ENCODE measurements around the gene TRDN.

The TRDN gene

DNA sequence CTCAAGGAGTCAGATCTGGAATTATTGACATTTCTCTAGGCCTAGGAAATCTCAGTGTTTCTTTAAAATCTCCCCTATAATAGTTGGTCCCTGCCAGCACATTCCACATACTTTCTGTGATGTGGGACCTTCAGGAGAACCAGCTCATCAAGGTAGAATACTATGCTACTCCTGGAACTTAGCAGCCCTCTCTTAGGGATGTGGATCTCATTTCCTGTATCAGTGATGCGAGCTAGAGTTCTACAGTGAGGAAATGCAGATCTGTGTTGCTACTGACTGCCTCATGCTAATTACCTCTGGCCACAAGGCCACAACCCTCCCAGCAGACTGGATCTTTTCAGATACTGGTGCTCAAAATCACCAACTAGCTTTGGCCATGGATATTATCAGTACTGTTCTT is 446.9 kb downstream of the TRDN start:
- Histone ChIP-seq H3K79me2 (ENCODE audit: control insufficient read depth, low read length) (no peaks in the 10 kb centered on the region), H3F3A (ENCODE audit: control insufficient read depth, insufficient read depth) (no peaks in the 10 kb centered on the region), H3K27ac (ENCODE audit: low read depth, low read length) (no peak overlapping the region), H3K4me1 (ENCODE audit: control insufficient read depth, low read length) (no peaks in the 10 kb centered on the region), H3K27me3 (ENCODE audit: control insufficient read depth, low read length) (no peaks in the 10 kb centered on the region), H3K4me2 (ENCODE audit: low read length) (no peak overlapping the region), H3K36me3 (ENCODE audit: control insufficient read depth, low read length) (no peaks in the 10 kb centered on the region), H3K9me2 (replicated peaks; ENCODE audit: control insufficient read depth, low read length) (no peaks in the 10 kb centered on the region), H4K20me1 (ENCODE audit: control insufficient read depth, insufficient read depth, low read depth, low read length) (no peaks in the 10 kb centered on the region), H3K4me3 (ENCODE audit: low read length) (no peak overlapping the region), H3K9me3 (ENCODE audit: control insufficient read depth, insufficient read depth, low read length) (no peaks in the 10 kb centered on the region; the same call in 1 of the 2 replicates)
- TF ChIP-seq, protein P1, sequence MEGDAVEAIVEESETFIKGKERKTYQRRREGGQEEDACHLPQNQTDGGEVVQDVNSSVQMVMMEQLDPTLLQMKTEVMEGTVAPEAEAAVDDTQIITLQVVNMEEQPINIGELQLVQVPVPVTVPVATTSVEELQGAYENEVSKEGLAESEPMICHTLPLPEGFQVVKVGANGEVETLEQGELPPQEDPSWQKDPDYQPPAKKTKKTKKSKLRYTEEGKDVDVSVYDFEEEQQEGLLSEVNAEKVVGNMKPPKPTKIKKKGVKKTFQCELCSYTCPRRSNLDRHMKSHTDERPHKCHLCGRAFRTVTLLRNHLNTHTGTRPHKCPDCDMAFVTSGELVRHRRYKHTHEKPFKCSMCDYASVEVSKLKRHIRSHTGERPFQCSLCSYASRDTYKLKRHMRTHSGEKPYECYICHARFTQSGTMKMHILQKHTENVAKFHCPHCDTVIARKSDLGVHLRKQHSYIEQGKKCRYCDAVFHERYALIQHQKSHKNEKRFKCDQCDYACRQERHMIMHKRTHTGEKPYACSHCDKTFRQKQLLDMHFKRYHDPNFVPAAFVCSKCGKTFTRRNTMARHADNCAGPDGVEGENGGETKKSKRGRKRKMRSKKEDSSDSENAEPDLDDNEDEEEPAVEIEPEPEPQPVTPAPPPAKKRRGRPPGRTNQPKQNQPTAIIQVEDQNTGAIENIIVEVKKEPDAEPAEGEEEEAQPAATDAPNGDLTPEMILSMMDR (IDR thresholded peaks at IDR 0.05; ENCODE audit: low read depth, low read length, poor library complexity, severe bottlenecking) = no peak
- no peak for TF ChIP-seq EZH2phosphoT487 (IDR thresholded peaks at IDR 0.05; ENCODE audit: borderline replicate concordance, low read length)

DNA sequence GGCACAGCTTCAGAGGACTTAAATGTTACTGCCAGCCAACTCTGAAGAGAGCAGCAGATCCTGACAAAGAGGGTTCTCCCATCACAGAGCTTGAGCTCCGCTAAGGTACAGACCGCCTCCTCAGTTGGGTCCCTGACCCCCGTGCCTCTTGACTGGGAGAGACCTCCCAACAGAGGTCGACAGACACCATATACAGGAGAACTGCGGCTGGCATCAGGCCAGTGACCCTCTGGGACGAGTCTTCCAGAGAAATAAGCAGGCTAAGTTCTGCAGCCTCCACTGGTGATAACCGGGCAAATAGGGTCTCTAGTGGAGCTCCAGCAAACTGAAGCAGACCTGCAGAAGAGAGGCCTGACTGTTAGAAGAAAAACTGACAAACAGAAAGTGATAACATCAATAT is 453.8 kb downstream of the TRDN start:
- H3K4me1 ChIP-seq (ENCODE audit: control insufficient read depth, low read length) = no peaks in the 10 kb centered on the region
- no peaks in the 10 kb centered on the region for H3K9me2 ChIP-seq (replicated peaks; ENCODE audit: control insufficient read depth, low read length)
- no peak overlapping the region for H3K27ac ChIP-seq (ENCODE audit: low read depth, low read length)
- H3K79me2 ChIP-seq (ENCODE audit: control insufficient read depth, low read length) = no peaks in the 10 kb centered on the region
- no peak overlapping the region for H3K4me2 ChIP-seq (ENCODE audit: low read length)
- TF ChIP-seq, protein P1 (IDR thresholded peaks at IDR 0.05; ENCODE audit: low read depth, low read length, poor library complexity, severe bottlenecking) = no peak
- TF ChIP-seq EZH2phosphoT487 (IDR thresholded peaks at IDR 0.05; ENCODE audit: borderline replicate concordance, low read length) = no peak
- no peaks in the 10 kb centered on the region for H3F3A ChIP-seq (ENCODE audit: control insufficient read depth, insufficient read depth)
- no peaks in the 10 kb centered on the region for H3K27me3 ChIP-seq (ENCODE audit: control insufficient read depth, low read length)
- no peaks in the 10 kb centered on the region for H3K36me3 ChIP-seq (ENCODE audit: control insufficient read depth, low read length)
- no peak overlapping the region for H3K4me3 ChIP-seq (ENCODE audit: low read length)
- no peaks in the 10 kb centered on the region; the same call in 1 of the 2 replicates for H3K9me3 ChIP-seq (ENCODE audit: control insufficient read depth, insufficient read depth, low read length)
- no peaks in the 10 kb centered on the region for H4K20me1 ChIP-seq (ENCODE audit: control insufficient read depth, insufficient read depth, low read depth, low read length)

GRCh38 chr6:123176706-123177105 is 460.0 kb downstream of the TRDN start:
- H3K4me1 ChIP-seq (ENCODE audit: control insufficient read depth, low read length) = no peaks in the 10 kb centered on the region
- H3K9me2 ChIP-seq (replicated peaks; ENCODE audit: control insufficient read depth, low read length) = no peaks in the 10 kb centered on the region
- no peaks in the 10 kb centered on the region for H3K79me2 ChIP-seq (ENCODE audit: control insufficient read depth, low read length)
- H3K36me3 ChIP-seq (ENCODE audit: control insufficient read depth, low read length) = no peaks in the 10 kb centered on the region
- no peaks in the 10 kb centered on the region for H3F3A ChIP-seq (ENCODE audit: control insufficient read depth, insufficient read depth)
- H3K9me3 ChIP-seq (ENCODE audit: control insufficient read depth, insufficient read depth, low read length) = no peaks in the 10 kb centered on the region
- no peak for TF ChIP-seq EZH2phosphoT487 (IDR thresholded peaks at IDR 0.05; ENCODE audit: borderline replicate concordance, low read length)
- TF ChIP-seq, protein P1 (IDR thresholded peaks at IDR 0.05; ENCODE audit: low read depth, low read length, poor library complexity, severe bottlenecking) = no peak
- no peaks in the 10 kb centered on the region for H4K20me1 ChIP-seq (ENCODE audit: control insufficient read depth, insufficient read depth, low read depth, low read length)
- H3K4me2 ChIP-seq (ENCODE audit: low read length) = no peak overlapping the region
- H3K27me3 ChIP-seq (ENCODE audit: control insufficient read depth, low read length) = no peaks in the 10 kb centered on the region
- H3K27ac ChIP-seq (ENCODE audit: low read depth, low read length) = no peak overlapping the region
- H3K4me3 ChIP-seq (ENCODE audit: low read length) = no peak overlapping the region

All from DOHH2 (cell line).